Colonic mucosa (tissue), 4 donors: ENCODE data around the gene STOML3. TPM values are rescaled to one million over a fixed set of nuclear protein-coding genes. Genes with fewer than 3 reads are reported as not detected.
"Not testable (repeated sequence)": the region's sequence is repeated elsewhere in the genome, so short reads cannot be mapped to it uniquely, and the experiment has no call there.

ENCODE experiments used
- DNase-seq: peaks from one replicate; pipeline ENCODE4 v3.0.0-alpha.2; 2020
- H3K27ac ChIP-seq: fragments of 200-600 bp; one replicate; pipeline ENCODE4 v1.8.0; 2021
- H3K27me3 ChIP-seq: fragments of 200-600 bp; one replicate; pipeline ENCODE4 v1.8.0; 2021
- H3K36me3 ChIP-seq: fragments of 200-600 bp; one replicate; pipeline ENCODE4 v1.8.0; 2021
- H3K4me1 ChIP-seq: fragments of 200-600 bp; one replicate; pipeline ENCODE4 v1.8.0; 2021; ENCODE audit warnings: mild to moderate bottlenecking
- H3K4me3 ChIP-seq: fragments of 200-600 bp; one replicate; pipeline ENCODE4 v1.8.0; 2021
- H3K9ac ChIP-seq, 2 donors: one replicate each; pipeline ENCODE4 v1.7.0; 2013; ENCODE audit warnings: control low read depth in 2 of 2, low read depth in 2 of 2, low read length in 2 of 2
- H3K9me3 ChIP-seq: fragments of 200-600 bp; one replicate; pipeline ENCODE4 v1.8.0; 2021
- CTCF ChIP-seq: fragments of 200-600 bp; IDR thresholded peaks from one replicate; pipeline ENCODE4 v1.8.0; 2022; ENCODE audit warnings: antibody characterized with exemption, mild to moderate bottlenecking
- intact Hi-C: fragments of 100-400 bp; cut with DNase I; formaldehyde crosslinking; loops from one replicate; pipeline ENCODE4 v1.14.1; 2022
- total RNA-seq, 2 donors: library from RNA; stranded (reverse); fragmentation: NEBNext Ultra II Directional in 1 of 2; extraction: Animal tissue kit (Norgen Biotek cat#: 25700) in 1 of 2; gene quantifications; one replicate each; pipeline ENCODE4 v1.2.1, GENCODE V29; 2021
- donor health status: healthy.
- donor health status: DM: no; HTN: no; CAD: no.
- donor health status: DM: no; HTN: no; CAD: no.

The STOML3 gene
- total RNA-seq, 2 donors from 2014 or later: not detected

- Histone ChIP-seq H3K9ac (no peak overlapping the region), H3K27ac (no peak overlapping the region), H3K4me3 (no peak overlapping the region), H3K36me3 (no peaks in the 10 kb centered on the region), H3K4me1 (no peaks in the 10 kb centered on the region), H3K9me3 (no peaks in the 10 kb centered on the region), H3K27me3 (no peaks in the 10 kb centered on the region)
- intact Hi-C loops: no loop called here
- peak; percentile 18 for TF ChIP-seq CTCF
- no peak for DNase-seq
These were observed 26.2 kb upstream of the STOML3 start for GRCh38 chr13:39016787-39017186.

- no peak overlapping the region for H3K4me3 ChIP-seq
- H3K27me3 ChIP-seq: no peaks in the 10 kb centered on the region
- H3K27ac ChIP-seq: no peak overlapping the region
- intact Hi-C loops: no loop called here
- H3K36me3 ChIP-seq: no peaks in the 10 kb centered on the region
- DNase-seq: no peak
- H3K9me3 ChIP-seq: no peaks in the 10 kb centered on the region
- no peaks in the 10 kb centered on the region for H3K4me1 ChIP-seq
- no peak for TF ChIP-seq CTCF
- no peak overlapping the region for H3K9ac ChIP-seq
These were observed 25.5 kb upstream of the STOML3 start for GRCh38 chr13:39016087-39016486.

GRCh38 chr13:39013462-39013861, 22.8 kb upstream of the STOML3 start:
- Histone ChIP-seq H3K27ac (no peak overlapping the region), H3K27me3 (no peaks in the 10 kb centered on the region), H3K9ac (no peak overlapping the region), H3K4me1 (no peaks in the 10 kb centered on the region), H3K4me3 (no peak overlapping the region), H3K9me3 (no peaks in the 10 kb centered on the region), H3K36me3 (no peaks in the 10 kb centered on the region)
- no peak for DNase-seq
- intact Hi-C loops: no loop called here
- no peak for TF ChIP-seq CTCF

GRCh38 chr13:39012608-39013007, 22.0 kb upstream of the STOML3 start:
- no peak for TF ChIP-seq CTCF

GRCh38 chr13:39006371-39007111, 15.9 kb upstream of the STOML3 start:
- DNase-seq, intact Hi-C loops, H3K36me3 ChIP-seq, H3K27me3 ChIP-seq, H3K9me3 ChIP-seq, H3K9ac ChIP-seq, H3K27ac ChIP-seq, H3K4me1 ChIP-seq: not testable (repeated sequence)
- H3K4me3 ChIP-seq: peak overlapping the region; percentile 15

More at GRCh38 chr13:39012608-39013007, 22.0 kb upstream of the STOML3 start:
- intact Hi-C loops: no loop called here
- Histone ChIP-seq H3K9me3 (no peaks in the 10 kb centered on the region), H3K4me3 (no peak overlapping the region), H3K27me3 (no peaks in the 10 kb centered on the region), H3K27ac (no peak overlapping the region), H3K4me1 (no peaks in the 10 kb centered on the region), H3K36me3 (no peaks in the 10 kb centered on the region), H3K9ac (no peak overlapping the region)
- no peak for DNase-seq

GRCh38 chr13:38998739-38999138, 8.1 kb upstream of the STOML3 start:
- intact Hi-C loops: no loop called here

More at GRCh38 chr13:38998739-38999138, 8.1 kb upstream of the STOML3 start:
- Histone ChIP-seq H3K36me3 (no peaks in the 10 kb centered on the region), H3K4me1 (no peaks in the 10 kb centered on the region), H3K9ac (no peak overlapping the region), H3K27ac (no peak overlapping the region), H3K4me3 (no peak overlapping the region), H3K9me3 (no peaks in the 10 kb centered on the region), H3K27me3 (no peaks in the 10 kb centered on the region)
- DNase-seq: no peak
- TF ChIP-seq CTCF: no peak
